GM10847 (cell line): ENCODE data around the gene FAM163B.

Experiments used
- POLR2A ChIP-seq: IDR thresholded peaks from 2 replicates; pipeline ENCODE4 v1.6.1; 2011; ENCODE audit not compliant: insufficient read length; ENCODE audit errors: extremely low read depth

Gene FAM163B

DNA sequence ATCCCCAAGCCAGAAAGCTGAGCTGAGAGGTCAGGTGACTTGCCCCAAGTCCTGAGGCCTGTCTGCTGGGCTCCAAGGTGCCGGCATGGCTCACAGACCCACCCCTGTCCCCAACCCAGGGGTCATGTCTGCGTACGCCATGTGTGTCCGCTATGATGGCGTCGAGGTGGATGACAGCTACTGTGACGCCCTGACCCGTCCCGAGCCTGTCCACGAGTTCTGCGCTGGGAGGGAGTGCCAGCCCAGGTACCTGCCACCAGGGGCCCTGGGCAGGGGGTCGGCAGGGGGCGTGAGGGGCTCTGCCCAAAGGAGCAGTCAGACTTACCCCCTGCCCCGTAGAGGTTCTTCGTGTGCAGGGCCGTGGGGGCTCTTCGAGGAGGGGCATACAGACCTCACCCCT lies 42.4 kb downstream of the FAM163B start:
- TF ChIP-seq POLR2A: no peak

DNA sequence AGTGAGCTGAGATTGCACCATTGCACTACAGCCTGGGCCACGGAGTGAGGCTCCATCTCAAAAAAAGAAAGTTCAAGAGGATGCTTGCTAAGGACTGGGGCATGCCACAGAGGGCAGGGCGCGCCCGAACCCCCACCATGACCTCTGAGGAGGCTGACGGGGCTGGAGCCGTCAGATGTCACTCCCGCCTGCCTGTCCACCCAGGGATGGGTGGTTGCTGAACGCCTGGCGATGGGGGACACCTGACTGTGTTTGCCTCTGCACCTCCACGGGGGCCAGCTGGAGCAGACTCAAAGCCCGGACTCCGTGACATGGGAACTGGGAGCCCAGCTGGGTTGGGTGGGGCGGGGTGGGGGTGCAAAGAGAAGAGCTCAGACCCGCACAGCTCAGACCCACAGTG lies 42.8 kb downstream of the FAM163B start:
- no peak for TF ChIP-seq POLR2A

DNA sequence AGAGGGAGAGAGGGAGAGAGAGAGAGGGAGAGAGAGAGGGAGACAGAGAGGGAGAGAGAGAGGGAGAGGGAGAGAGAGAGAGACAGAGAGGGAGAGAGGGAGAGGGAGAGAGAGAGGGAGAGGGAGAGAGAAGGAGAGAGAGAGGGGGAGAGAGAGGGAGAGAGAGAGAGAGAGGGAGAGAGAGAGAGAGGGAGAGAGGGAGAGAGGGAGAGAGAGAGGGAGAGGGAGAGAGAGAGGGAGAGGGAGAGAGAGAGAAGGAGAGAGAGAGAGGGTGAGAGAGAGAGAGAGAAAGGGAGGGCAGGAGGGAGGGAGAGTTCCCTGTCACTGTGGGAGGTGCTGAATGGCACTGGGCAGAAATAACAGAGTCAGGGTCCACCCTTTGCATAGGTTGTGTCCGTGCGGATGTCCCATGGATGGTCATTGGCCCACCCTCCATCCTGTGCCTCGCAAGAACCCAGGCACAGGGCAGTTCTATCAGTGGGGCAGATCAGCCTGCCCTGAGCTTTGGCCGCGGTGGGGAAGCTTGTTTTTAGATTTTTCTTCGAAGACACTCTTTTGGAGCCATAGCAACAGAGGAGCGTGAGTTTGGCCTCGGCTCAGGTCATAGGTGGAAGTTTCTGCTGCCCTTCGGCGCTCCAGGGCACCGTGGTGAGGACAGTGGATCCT lies 44.6 kb downstream of the FAM163B start:
- TF ChIP-seq POLR2A: no peak

DNA sequence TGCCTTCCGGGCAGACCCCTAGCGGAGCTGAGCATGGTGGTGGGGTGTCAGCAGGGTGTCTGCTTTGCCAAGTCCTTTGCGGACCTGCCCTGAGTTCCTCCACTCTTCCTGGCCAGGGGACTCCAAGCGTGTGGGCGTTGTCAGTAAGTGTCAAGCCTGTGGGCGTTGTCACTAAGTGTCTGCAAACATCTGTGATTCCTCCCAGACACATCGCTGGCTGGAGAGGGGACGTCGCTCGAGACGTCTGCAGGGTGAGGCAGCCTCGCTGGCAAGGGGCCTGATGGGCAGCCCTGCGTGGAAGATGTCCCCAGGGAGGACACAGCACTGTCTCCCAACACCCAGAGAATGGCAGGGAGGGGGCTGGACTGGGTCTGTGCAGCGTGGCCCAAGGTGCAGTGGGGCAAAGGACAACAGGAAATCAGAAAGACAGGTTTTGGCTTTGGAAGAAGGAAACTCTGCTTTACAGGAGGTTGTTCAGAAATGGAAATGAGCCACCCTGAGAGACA lies 45.8 kb downstream of the FAM163B start:
- TF ChIP-seq POLR2A: no peak

DNA sequence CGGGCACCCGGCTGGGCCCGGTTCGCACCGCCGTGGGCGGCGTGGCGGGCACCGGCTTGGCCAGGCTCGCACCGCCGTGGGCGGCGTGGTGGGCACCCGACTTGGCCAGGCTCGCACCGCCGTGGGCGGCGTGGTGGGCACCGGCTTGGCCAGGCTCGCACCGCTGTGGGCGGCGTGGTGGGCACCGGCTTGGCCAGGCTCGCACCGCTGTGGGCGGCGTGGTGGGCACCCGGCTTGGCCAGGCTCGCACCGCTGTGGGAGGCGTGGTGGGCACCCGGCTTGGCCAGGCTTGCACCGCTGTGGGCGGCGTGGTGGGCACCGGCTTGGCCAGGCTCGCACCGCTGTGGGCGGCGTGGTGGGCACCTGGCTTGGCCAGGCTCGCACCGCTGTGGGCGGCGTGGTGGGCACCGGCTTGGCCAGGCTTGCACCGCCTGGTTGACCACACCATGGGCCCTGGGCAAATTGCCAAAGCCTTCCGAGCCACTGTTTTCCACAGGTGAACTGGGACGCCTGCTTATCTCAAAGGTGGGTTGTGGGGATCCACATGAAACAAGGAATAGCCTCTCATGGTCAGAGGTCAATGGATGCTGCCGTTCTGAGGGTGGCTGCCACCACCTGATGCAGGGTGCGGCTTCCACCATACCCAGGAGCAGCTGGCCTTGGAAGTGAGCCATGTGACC lies 46.4 kb downstream of the FAM163B start:
- TF ChIP-seq POLR2A: no peak

DNA sequence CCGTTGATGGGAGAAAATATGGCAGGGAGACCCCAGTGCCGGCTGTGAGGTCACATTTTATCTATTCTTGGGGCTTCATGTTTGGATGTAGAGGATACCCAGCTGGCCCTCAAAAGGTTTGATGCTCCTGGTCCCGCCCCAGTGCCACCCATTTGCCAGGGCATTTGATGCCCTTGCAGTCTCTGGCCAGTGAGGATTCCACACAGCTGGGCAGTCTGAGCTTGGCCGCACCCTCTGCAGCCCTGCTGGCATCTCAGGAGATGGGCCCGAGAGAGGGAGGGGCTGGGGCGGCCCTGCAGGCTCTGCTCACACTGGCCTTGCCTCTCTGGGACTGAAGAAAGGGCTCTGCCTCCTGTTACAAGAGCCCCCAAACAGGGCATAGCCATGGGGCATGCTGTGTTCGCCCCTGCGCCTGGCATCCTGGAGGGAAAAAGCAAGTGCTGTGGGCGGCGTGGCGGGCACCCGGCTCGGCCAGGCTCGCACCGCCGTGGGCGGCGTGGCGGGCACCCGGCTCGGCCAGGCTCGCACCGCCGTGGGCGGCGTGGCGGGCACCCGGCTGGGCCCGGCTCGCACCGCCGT lies 47.1 kb downstream of the FAM163B start:
- TF ChIP-seq POLR2A: no peak

DNA sequence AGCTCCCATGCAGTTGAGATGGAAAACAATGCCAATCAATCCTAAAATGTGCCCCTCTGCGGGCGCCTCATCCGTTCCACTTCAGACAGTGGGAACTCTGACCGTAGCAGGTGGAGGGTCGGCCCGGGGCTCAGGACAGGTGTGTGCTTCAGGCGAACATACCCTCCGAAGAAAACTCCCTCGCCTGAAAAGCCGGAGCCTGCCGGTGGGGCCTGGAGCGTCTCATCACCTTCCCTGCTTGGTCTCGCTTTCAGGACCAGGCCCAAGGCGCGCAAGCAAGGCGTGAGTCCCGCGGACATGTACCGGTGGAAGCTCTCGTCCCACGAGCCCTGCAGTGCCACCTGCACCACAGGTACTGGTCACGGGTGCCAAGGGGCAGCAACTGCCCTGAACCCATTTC lies 48.2 kb downstream of the FAM163B start:
- no peak for TF ChIP-seq POLR2A

DNA sequence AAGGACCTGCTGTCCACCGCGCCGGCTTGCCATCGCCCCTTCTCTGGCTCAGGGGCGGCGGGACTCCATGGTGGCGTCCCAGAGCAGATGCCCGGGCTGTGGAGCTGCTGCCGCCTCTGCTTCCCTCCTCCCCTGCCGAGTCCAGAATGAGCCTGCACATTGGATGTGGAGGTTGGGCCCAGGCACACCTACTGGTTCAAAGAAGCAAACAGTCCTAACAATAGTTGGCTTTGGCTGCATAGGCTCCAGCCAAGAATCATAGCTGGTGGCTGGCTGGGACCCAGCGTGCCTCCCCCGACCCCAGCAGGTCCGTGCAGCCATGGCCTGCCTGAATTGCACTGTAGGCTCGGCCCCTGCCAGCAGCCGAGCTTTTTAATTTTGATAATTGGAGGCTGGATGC lies 48.9 kb downstream of the FAM163B start:
- TF ChIP-seq POLR2A: no peak

DNA sequence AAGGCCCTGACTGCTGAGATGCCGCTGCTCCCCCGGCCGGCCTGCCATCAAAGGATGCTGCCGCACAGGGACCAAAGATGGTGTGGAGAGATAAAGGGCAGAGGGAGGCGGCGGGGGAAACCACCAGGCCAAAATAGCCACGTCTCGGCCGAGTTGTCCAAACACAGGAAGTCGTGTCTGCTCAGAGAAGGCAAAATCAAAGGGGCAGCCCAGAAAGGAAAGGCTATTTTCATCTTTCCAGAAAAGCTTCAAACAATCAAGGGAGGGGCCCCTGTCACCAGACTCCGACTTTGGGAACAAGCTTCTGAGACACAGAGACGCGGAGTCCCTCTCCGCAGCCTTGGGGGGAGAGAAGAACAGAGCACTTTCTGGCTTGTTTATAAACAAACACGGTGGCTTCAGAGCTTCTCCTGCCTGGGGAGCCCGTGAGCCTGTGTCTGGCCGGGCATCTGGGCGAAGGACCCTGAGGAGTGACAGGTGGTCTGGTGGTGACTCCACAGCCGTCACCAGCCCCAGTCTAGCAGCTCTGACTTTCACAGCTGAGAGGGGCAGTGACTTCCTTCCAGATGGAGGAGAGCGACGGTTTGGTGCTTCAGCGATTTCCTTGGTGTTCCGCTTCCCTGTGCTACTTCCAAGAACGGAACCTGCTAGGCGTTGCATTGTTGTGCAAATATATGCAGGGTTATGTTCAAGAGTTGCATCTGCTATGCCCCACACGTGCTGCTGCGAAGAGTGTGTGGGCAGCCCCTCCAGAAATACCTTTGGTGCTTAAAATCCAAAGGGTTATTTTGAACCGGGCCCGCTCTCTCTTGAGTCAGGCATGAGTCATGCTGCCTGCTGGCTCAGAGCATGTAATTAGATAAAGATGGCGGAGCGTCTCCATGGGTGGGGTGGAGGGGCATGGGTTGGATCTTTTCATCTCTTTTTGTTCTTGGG lies 50.7 kb downstream of the FAM163B start:
- no peak for TF ChIP-seq POLR2A

DNA sequence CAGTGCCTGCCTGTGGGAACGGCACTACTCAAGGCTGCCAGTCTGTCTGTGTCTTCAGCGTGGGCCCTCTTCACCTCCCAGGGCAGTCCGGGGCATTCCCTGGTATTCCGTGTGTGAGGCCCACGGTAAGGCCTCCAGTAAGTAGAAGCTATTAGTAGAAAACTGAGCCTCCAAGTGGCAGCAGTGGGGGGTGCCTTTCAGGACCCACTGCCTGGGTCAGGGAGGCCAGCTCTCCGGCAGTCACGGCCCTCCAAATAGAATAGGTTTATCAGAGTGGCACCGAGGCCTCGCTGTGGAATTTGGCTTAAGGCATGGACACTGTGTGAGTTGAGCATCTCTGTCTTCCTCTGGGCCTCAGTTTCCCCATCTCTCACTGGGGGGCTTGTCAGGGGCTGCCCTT lies 51.6 kb downstream of the FAM163B start:
- no peak for TF ChIP-seq POLR2A

DNA sequence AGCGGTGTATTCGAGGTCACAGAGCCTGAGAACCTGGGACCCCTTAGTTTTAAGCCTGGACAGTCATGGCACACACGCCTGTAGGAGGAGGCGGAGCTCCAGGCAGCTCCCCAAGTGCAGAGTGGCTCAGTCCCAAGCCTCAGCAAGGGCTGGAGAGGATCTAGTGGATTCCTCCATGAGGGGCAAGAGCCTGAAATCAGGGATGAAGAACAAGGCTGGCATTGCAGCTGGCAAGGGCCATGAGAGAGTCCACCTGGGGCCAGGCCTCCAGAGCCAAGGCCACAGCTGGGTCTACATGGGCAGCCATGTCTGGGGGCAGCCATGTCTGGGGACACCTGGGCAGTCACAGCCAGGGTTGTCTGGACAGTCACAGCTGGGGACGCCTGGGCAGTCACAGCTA lies 52.8 kb downstream of the FAM163B start:
- no peak for TF ChIP-seq POLR2A

DNA sequence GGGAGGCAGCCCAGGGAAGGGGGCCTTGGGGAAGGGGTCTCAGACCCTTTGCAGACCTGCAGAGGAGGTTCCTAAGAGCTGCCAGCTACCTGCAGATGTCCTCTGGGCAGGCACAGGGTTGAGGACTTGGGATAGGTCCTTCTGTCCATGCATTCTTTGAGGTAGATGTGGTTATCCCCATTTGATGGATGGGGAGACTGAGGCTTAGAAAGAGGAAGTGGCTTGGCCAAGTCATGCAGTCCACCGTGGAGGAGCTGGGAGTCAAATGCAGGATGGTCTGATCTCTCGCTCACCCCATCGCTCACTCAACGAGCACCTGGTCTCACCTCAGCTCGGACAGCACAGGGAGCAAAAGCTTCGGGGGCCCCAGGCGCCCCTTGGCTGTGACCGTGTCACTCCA lies 54.5 kb downstream of the FAM163B start:
- TF ChIP-seq POLR2A: no peak

DNA sequence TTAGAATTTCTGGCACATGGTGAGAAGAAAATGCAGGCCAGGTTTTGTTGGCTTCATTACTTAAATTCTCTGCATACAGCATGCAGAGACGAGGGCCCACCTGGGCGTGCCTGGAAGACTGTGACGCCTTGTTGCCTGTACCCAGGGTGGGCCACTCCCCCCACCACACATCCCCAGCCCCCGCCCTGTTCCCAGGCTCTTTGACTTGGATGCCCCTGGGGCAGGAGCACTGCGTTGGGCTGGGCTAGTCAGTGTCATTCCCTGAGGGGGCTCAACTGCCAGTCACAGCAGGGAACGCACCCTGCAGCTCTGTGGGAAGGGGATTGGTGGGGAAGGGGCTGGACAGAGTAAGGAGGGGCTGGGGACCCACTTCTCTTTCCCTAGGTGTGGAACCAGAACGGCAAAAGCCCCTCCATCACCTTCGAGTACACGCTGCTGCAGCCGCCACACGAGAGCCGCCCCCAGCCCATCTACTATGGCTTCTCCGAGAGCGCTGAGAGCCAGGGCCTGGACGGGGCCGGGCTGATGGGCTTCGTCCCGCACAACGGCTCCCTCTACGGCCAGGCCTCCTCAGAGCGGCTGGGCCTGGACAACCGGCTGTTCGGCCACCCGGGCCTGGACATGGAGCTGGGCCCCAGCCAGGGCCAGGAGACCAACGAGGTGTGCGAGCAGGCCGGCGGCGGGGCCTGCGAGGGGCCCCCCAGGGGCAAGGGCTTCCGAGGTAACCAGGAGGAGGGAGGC lies 55.0 kb downstream of the FAM163B start:
- no peak for TF ChIP-seq POLR2A

DNA sequence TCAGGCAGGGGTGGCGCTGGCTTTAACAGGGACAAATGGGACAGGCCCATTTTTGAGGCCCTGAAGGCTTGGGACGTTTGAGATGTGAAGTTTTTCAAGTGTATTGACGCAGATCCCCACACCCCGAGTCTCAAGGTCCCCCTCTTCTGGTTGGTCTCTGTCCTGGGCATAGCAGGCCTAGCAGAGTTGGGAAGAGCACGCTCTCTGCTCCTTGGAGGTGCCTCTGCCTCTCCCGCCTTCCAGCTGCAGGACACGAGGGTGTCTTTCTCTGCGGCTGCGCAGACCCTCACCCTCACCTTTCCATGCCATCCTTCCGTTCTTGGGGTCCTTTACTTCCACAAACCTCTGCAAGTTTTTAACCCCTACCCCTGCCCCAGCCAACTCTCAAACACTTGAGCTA lies 56.1 kb downstream of the FAM163B start:
- TF ChIP-seq POLR2A: no peak

DNA sequence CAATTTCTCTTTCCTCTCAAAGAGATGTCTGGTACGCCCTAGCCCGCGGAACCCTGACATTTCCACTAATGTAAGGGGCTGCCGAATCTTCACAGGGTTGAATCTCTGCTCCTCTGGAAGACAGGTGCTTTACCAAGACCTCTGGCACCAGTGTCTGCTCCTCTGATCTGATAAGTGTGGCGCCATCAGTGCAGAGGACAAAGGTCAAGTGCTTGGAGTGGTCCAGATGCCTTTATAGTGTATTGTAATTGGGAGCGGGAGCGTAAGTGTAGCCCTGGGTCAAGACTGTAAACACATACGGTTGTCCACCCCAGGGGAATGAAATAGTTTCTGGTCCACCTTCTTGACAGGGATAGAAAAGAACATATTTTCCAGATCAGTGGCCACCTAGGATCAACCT lies 57.0 kb downstream of the FAM163B start:
- TF ChIP-seq POLR2A: no peak
